DND-41 (cell line): Measurements from ENCODE around the gene NRXN3.

Experiments used
- ATAC-seq: fragments of 200-7000 bp; cut with Tn5 transposase; 3 replicates; pipeline ENCODE4 v1.9.1; 2021; ENCODE audit warnings: low read depth; ENCODE audit not compliant: insufficient read depth
- DNase-seq: peaks from one replicate; pipeline ENCODE4 v3.0.0-alpha.2; 2020
- H2AFZ ChIP-seq: 2 replicates; pipeline ENCODE4 v1.6.0; 2012; ENCODE audit warnings: low read depth, low read length
- H3K27ac ChIP-seq: 2 replicates; pipeline ENCODE4 v1.5.1; 2012; ENCODE audit warnings: low read length, inconsistent platforms
- H3K27me3 ChIP-seq: fragments of 200-600 bp; sonication (generic); 2 replicates; pipeline ENCODE4 v1.6.0; 2012; ENCODE audit warnings: low read length, mild to moderate bottlenecking, inconsistent platforms; ENCODE audit not compliant: insufficient read depth, poor library complexity
- H3K36me3 ChIP-seq: 2 replicates; pipeline ENCODE4 v1.5.1; 2012; ENCODE audit warnings: low read length, inconsistent platforms; ENCODE audit not compliant: insufficient read depth
- H3K4me1 ChIP-seq: 2 replicates; pipeline ENCODE4 v1.5.1; 2012; ENCODE audit warnings: mild to moderate bottlenecking, low read length; ENCODE audit not compliant: insufficient read depth
- H3K4me2 ChIP-seq: 2 replicates; pipeline ENCODE4 v1.6.0; 2012; ENCODE audit warnings: mild to moderate bottlenecking, moderate library complexity, low read length, inconsistent platforms; ENCODE audit not compliant: insufficient read depth
- H3K4me3 ChIP-seq, 2 experiments: fragments of 200-600 bp in 1 of 2; shearing (Covaris generic) in 1 of 2; 2 replicates each; pipeline ENCODE4 v1.5.1; 2012 to 2016; ENCODE audit warnings: inconsistent platforms in 2 of 2, low read length in 2 of 2, mild to moderate bottlenecking in 2 of 2, low read depth in 1 of 2, moderate library complexity in 1 of 2
- H3K79me2 ChIP-seq: 2 replicates; pipeline ENCODE4 v1.6.0; 2012; ENCODE audit warnings: low read length, inconsistent platforms; ENCODE audit not compliant: insufficient read depth
- H3K9ac ChIP-seq: 2 replicates; pipeline ENCODE4 v1.6.0; 2012; ENCODE audit warnings: low read depth, mild to moderate bottlenecking, inconsistent platforms, low read length, moderate library complexity
- H3K9me3 ChIP-seq: 2 replicates; pipeline ENCODE4 v1.5.1; 2012; ENCODE audit warnings: low read length, moderate library complexity, mild to moderate bottlenecking, inconsistent platforms; ENCODE audit not compliant: insufficient read depth, severe bottlenecking
- H4K20me1 ChIP-seq: 2 replicates; pipeline ENCODE4 v1.6.0; 2012; ENCODE audit warnings: low read length; ENCODE audit not compliant: insufficient read depth
- EZH2 ChIP-seq: IDR thresholded peaks from 3 replicates; pipeline ENCODE4 v1.6.1; 2012; ENCODE audit warnings: borderline replicate concordance, low read depth, mild to moderate bottlenecking, moderate library complexity, low read length, inconsistent platforms; ENCODE audit not compliant: severe bottlenecking
- TF ChIP-seq, protein P1 (sequence below): IDR thresholded peaks from 2 replicates; pipeline ENCODE4 v1.5.1; 2012; ENCODE audit warnings: borderline replicate concordance, low read length, moderate library complexity, mild to moderate bottlenecking; ENCODE audit not compliant: poor library complexity, severe bottlenecking; ENCODE audit errors: extremely low read depth

The NRXN3 gene

DNA sequence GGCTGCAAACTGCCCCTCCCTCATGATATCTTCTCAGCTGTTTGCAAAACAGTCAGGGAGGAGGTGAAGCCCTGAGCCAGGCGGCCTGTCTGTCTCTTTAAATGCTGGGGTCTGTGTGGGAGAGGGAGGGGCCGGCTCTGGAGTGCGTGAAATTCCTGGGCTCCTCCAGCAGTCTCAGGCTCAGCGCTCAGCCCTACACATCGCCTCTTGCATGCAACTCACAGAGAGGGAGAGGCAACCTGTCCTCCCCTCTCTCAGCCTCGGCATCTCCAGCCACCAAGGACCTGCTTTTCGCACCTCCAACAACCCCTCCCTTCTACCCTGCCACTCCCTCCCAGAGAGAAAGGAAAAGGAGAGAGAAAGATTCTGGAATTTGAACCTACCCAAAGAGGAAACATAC is at the start of gene NRXN3:
Gene NRXN3 (plus strand): TSS at position 171 of the 400 bp plus-strand sequence. CDS start 72,721 bp downstream, outside the sequence.
- no peak for DNase-seq
- Histone ChIP-seq H3K4me2 (no peak within 1 kb of the TSS), H3K4me1 (no peaks in the 10 kb centered on the region), H3K27ac (no peak within 1 kb of the TSS), H3K9me3 (no peaks in the 10 kb centered on the region), H3K27me3 (no peaks in the 10 kb centered on the region), H3K9ac (no peak within 1 kb of the TSS), H3K4me3 (no peak within 1 kb of the TSS), H2AFZ (no peak within 1 kb of the TSS), H3K79me2 (no peaks in the 10 kb centered on the region), H4K20me1 (no peaks in the 10 kb centered on the region), H3K36me3 (no peaks in the 10 kb centered on the region)
- no peak for TF ChIP-seq EZH2
- TF ChIP-seq, protein P1, sequence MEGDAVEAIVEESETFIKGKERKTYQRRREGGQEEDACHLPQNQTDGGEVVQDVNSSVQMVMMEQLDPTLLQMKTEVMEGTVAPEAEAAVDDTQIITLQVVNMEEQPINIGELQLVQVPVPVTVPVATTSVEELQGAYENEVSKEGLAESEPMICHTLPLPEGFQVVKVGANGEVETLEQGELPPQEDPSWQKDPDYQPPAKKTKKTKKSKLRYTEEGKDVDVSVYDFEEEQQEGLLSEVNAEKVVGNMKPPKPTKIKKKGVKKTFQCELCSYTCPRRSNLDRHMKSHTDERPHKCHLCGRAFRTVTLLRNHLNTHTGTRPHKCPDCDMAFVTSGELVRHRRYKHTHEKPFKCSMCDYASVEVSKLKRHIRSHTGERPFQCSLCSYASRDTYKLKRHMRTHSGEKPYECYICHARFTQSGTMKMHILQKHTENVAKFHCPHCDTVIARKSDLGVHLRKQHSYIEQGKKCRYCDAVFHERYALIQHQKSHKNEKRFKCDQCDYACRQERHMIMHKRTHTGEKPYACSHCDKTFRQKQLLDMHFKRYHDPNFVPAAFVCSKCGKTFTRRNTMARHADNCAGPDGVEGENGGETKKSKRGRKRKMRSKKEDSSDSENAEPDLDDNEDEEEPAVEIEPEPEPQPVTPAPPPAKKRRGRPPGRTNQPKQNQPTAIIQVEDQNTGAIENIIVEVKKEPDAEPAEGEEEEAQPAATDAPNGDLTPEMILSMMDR: no peak
- ATAC-seq: no peak

DNA sequence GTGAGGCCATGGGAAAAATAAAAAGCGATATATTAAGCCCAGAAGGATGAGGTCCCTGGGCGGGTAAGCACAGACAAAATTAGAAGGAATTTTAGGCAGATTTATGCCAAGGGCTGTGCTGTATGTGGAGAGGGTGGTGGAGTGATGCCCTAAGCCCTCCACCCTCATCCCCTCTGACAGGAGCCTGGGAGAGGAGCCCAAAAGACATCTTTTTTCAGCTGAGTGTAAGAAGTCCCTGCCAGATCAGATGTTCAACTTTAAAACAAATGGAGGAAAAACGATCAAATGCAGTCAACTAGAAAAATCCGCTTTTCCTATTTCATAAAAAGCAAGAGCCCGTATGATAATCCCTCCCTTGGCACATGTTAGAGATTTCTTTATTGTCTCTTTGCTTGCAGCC is 47.7 kb upstream of the NRXN3 start:
- TF ChIP-seq, protein P1: no peak
- no peak for TF ChIP-seq EZH2
- DNase-seq (no peak), ATAC-seq (no peak)
- Histone ChIP-seq H3K36me3 (no peaks in the 10 kb centered on the region), H3K4me1 (no peaks in the 10 kb centered on the region), H3K4me3 (no peak overlapping the region), H3K27ac (no peak overlapping the region), H3K27me3 (no peaks in the 10 kb centered on the region), H4K20me1 (no peaks in the 10 kb centered on the region), H3K9me3 (no peaks in the 10 kb centered on the region), H2AFZ (no peak overlapping the region), H3K79me2 (no peaks in the 10 kb centered on the region), H3K9ac (no peak overlapping the region), H3K4me2 (no peak overlapping the region)

DNA sequence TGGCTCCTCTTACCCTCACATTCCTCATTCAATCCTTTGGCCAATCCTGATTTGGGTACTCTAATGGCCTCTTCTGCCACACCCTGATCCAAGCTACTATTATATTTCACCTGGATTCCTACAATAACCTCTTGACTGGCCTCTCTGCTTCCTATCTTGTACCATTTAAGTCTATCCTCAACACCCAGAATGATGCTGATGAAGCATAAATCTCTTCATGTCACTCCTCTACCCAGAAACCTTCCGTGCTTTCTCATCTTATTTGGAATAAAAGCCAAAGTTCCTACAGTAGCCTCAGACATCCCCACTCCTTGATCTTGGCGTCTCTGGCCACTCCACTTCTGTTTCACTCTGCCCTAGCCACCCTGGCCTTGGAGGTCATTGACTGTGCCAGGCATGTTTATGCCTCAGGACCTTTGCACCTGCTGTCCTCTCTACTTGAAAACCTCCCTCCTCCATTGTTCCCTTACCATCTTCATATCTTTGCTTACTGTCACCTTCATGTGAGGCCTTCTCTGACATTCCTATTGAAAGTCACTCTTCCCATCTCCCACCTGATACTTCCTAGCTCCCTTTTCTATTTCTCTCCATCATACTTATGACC is 46.4 kb upstream of the NRXN3 start:
- Histone ChIP-seq H3K9ac (no peak overlapping the region), H3K79me2 (no peaks in the 10 kb centered on the region), H4K20me1 (no peaks in the 10 kb centered on the region), H3K36me3 (no peaks in the 10 kb centered on the region), H3K27ac (no peak overlapping the region), H3K4me2 (no peak overlapping the region), H3K4me3 (no peak overlapping the region), H3K27me3 (no peaks in the 10 kb centered on the region), H2AFZ (no peak overlapping the region), H3K4me1 (no peaks in the 10 kb centered on the region), H3K9me3 (no peaks in the 10 kb centered on the region)
- ATAC-seq: no peak
- DNase-seq: no peak
- TF ChIP-seq, protein P1: no peak
- TF ChIP-seq EZH2: no peak

DNA sequence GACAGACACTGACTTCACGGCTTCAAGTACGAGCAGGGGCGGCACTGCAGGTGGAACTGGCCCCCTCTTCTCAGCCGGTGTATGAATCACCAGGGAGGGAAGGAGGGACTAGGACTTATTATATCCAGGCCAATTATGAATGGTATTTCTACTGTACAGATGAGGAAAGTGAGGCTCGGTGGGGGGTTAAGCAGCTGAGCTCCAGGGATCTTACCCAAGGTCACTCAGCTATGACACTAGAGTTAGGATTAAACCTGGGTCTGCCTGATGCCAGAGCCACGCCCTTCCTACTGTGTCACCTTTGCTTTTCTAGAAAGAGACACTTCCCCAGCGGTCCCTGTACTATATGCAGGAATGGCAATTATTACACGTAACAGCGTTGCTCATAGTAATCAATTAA is 42.2 kb upstream of the NRXN3 start:
- H3K27ac ChIP-seq: no peak overlapping the region
- DNase-seq (no peak), ATAC-seq (no peak)
- H2AFZ ChIP-seq: no peak overlapping the region
- no peak overlapping the region for H3K9ac ChIP-seq
- H3K4me2 ChIP-seq: no peak overlapping the region
- no peaks in the 10 kb centered on the region for H3K27me3 ChIP-seq
- H3K9me3 ChIP-seq: no peaks in the 10 kb centered on the region
- H3K36me3 ChIP-seq: no peaks in the 10 kb centered on the region
- H3K79me2 ChIP-seq: no peaks in the 10 kb centered on the region
- no peak for TF ChIP-seq EZH2
- TF ChIP-seq, protein P1: no peak
- no peaks in the 10 kb centered on the region for H3K4me1 ChIP-seq
- no peaks in the 10 kb centered on the region for H4K20me1 ChIP-seq
- no peak overlapping the region for H3K4me3 ChIP-seq
